HG02885 (cell line): Measurements from ENCODE around the gene KCNAB3.

Experiments used
- ATAC-seq: cut with Tn5 transposase; IDR thresholded peaks from one replicate; pipeline ENCODE4 v1.9.1; 2021; ENCODE audit warnings: mild to moderate bottlenecking; ENCODE audit not compliant: unreplicated experiment, poor library complexity

KCNAB3 gene

DNA sequence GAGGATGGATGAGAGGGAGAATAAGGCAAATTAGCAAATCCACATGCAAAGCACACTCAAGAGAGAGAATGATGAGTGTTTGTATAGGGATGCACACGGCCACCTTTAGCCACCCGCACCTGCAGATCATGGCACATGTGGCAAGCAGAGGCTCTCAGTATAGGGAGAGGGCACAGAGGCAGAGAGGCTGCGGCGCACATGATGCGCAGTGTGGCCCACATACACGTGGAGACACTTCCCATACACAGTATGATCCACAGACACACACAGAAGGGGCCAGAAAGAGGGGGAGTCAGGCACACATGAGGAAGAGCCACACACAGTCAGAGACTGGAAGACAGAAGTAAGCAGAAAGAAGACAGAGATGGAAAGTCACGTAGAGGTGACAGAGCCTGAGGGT, 47.6 kb downstream of the KCNAB3 start:
- no peak for ATAC-seq

DNA sequence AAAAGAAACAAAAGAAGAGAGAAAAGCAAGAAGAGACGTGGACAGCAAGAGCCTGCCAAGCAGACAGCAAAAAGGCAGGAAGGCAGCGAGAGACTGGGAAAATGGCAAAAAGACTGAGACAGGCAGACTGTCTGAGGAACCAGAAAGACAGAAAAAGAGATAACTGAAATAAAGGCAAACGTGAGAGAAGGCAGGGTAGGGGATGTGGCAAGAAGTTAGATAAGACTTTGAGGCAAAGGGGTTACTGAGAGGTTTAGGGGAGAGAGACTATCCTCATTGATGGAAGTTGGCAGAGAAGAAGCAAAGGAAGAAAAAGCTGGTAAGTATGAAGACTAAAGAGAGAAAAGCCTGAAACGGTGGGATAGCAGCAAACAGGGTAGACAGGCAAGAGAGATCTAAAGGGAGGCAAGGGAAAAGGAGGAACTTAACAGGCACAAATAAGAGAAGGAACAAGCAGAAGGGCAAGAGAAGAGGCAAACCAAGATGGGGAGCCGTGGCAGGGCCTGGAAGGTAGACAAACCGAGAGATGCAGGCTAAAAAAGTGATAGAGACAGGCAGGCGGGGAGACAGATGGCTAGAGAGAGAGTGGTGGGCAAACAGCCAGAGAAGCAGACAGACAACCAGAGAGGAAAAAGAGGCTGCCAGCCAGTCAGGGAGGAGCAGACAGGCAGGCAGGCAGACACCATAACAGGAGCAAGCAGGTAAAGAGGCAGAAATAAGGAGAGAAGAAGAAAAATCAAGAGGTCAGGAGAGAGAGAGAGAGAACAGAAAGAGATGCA, 48.2 kb downstream of the KCNAB3 start:
- no peak for ATAC-seq

DNA sequence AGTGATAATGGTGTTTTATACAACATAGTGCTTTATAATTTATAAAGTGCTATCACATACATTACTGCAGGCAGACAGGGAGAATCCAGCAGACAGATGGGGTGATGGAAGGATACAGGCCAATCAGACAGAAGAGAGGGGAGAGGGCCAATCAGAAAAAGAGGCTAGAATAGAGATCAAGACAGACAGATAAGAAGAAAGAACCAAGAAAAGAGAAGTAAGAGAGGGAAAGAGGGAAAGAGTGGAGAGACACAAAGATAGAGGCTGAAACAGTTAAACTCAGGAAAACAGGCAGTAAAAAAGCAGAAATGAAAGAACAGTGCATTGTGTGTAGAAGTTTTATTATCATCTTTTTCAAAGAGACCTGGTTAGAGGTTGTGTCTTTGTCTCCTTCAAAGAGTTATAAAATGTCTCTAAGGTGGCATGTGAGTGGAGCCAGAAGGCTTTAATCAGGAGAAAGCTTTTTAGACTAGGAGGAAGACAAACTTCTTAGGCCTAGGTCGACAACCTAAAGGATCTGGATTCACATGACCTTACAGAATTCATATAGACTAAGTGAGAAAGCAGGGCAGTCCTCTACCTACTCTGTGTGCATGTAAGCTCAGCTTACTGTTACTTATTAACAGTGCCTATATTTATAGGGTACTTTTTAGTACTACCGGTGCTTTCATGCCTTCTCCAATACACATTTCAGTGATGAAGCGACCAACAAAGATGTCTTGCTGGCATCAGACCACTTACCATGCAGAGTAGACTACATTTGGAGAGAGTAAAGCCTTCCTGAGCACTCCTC, 49.4 kb downstream of the KCNAB3 start:
- ATAC-seq = no peak

DNA sequence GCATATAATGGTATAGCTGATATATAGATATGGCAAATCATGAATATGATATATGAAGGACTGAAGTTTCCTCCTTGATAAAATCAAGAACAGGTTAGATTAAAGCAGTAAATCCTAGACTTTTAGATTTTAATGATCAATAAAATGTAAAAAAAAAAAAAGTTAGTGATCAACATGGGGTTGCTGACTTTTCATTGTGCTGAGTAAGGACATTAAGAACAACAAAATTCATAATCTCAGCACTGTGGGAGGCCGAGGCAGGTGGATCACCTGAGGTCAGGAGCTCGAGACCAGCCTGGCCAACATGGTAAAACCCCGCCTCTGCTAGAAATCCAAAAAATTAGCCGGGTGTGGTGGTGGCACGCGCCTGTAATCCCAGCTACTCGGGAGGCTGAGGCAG, 51.4 kb downstream of the KCNAB3 start:
- no peak for ATAC-seq

DNA sequence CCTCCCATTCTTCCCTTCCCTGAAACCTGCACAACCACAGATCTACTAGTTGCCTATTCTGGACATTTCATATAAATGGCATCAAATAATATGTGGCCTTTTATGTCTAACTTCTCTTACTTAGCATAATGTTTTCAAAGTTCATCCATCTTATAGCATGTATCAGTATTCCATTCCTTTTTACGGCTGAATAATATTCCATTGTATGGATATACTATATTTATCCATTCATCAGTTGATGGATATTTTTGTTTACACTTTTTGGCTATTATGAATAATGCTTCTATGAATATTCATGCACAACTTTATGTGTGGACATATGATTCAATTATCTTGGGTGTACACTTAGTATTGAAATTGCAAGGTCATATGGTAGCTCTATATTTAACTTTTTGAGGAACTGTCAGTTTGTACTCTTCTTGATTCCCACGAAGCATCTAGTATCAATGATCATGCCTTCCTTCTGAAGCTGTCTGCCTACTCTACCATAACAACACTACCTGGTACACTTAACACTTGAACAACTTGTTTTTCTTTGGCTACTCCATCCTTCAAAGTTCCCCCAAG, 53.8 kb downstream of the KCNAB3 start:
- ATAC-seq = no peak

DNA sequence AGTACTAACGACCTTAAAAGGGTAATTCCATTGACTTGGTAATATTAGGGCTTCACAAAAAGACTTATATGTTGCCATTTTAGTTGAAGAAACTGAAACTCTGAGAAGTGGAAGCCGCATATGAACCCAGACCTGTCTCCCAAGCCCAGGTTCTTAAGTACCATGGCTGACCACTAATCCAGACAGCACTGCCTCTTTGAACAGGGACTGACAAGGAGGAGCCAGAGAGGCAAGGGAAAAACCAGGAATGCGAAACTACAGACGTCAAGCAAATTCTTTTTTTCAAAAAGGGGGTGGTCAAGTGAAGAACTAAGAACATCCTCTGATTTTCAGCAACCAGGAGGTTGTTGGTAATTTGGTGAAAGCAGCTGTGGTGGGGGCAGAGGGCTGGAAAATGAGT, 56.6 kb downstream of the KCNAB3 start:
- ATAC-seq = no peak
